ENCODE data around the gene FOXA1. TPM values are rescaled to one million over a fixed set of nuclear protein-coding genes. Genes with fewer than 3 reads are reported as not detected.

The FOXA1 gene
- total RNA-seq (0.09 TPM), polyA plus RNA-seq (0.11 TPM)
- long read RNA-seq, donor 1, result 0 reads
- long read RNA-seq, donor 2, result 0 reads
- long read RNA-seq, donor 3, result 0 reads
- long read RNA-seq, donor 4, result 0 reads
- long read RNA-seq, donor 5, result 0 reads
- long read RNA-seq, donor 6, result 0 reads
- long read RNA-seq, donor 7, result 0 reads
- long read RNA-seq, donor 8, result 0 reads
- long read RNA-seq, donor 9, result 0 reads
- long read RNA-seq, donor 10, result 0 reads

GRCh38 chr14:37594971-37595808, at the start of gene FOXA1, which contains the start of gene TTC6:
Gene FOXA1 (minus strand): TSS chr14:37595249. CDS start chr14:37594972, 277 bp downstream.
Gene TTC6 (plus strand): TSS chr14:37595629. CDS start chr14:37622065, 26,436 bp downstream.
- H3K4me3 ChIP-seq (ENCODE audit: low read length in 2 of 2), result peak within 1 kb of the TSS in 1 of 2 donors; percentile 34
- H3K9me3 ChIP-seq (ENCODE audit: control insufficient read depth in 2 of 2, insufficient read depth in 1 of 2, low read length in 1 of 2), result peaks cover 10 to 12% of the 10 kb centered on the region in 2 donors
- no peak within 1 kb of the TSS for H3K27ac ChIP-seq (ENCODE audit: low read depth in 1 of 2, low read length in 1 of 2)
- H3K4me1 ChIP-seq (ENCODE audit: control insufficient read depth in 2 of 2, insufficient read depth in 2 of 2, low read length in 2 of 2), result no peaks in the 10 kb centered on the region
- peaks cover 89 to 97% of the 10 kb centered on the region in 2 donors for H3K27me3 ChIP-seq (ENCODE audit: control insufficient read depth in 2 of 2, insufficient read depth in 1 of 2, low read length in 1 of 2)
- no peaks in the 10 kb centered on the region for H3K36me3 ChIP-seq (ENCODE audit: control insufficient read depth in 2 of 2, insufficient read depth in 2 of 2, low read length in 1 of 2)
- DNase-seq (ENCODE audit: low read depth in 6 of 9, low spot score in 9 of 9), result peak in 1 of 9 donors; percentile 10
- 2% methylated on average over 92 of the region's 92 CpGs for WGBS

- WGBS, result 86% methylated on average over 4 of the region's 4 CpGs
- no peak overlapping the region for H3K4me3 ChIP-seq (ENCODE audit: low read length in 2 of 2)
Observed at GRCh38 chr14:37643701-37644100, 48.7 kb upstream of the FOXA1 start.

GRCh38 chr14:37642125-37642524, 47.1 kb upstream of the FOXA1 start:
- DNase-seq (ENCODE audit: low read depth in 6 of 9, low spot score in 9 of 9), result no peak
- no peaks in the 10 kb centered on the region for H3K4me1 ChIP-seq (ENCODE audit: control insufficient read depth in 2 of 2, insufficient read depth in 2 of 2, low read length in 2 of 2)
- no peaks in the 10 kb centered on the region for H3K27me3 ChIP-seq (ENCODE audit: control insufficient read depth in 2 of 2, insufficient read depth in 1 of 2, low read length in 1 of 2)
- H3K27ac ChIP-seq (ENCODE audit: low read depth in 1 of 2, low read length in 1 of 2), result no peak overlapping the region
- no peaks in the 10 kb centered on the region for H3K36me3 ChIP-seq (ENCODE audit: control insufficient read depth in 2 of 2, insufficient read depth in 2 of 2, low read length in 1 of 2)
- 87% methylated on average over 3 of the region's 3 CpGs for WGBS
- H3K9me3 ChIP-seq (ENCODE audit: control insufficient read depth in 2 of 2, insufficient read depth in 1 of 2, low read length in 1 of 2), result no peaks in the 10 kb centered on the region
- H3K4me3 ChIP-seq (ENCODE audit: low read length in 2 of 2), result no peak overlapping the region

More at GRCh38 chr14:37643701-37644100, 48.7 kb upstream of the FOXA1 start:
- DNase-seq (ENCODE audit: low read depth in 6 of 9, low spot score in 9 of 9), result no peak
- H3K36me3 ChIP-seq (ENCODE audit: control insufficient read depth in 2 of 2, insufficient read depth in 2 of 2, low read length in 1 of 2), result no peaks in the 10 kb centered on the region
- no peaks in the 10 kb centered on the region for H3K9me3 ChIP-seq (ENCODE audit: control insufficient read depth in 2 of 2, insufficient read depth in 1 of 2, low read length in 1 of 2)
- no peaks in the 10 kb centered on the region for H3K4me1 ChIP-seq (ENCODE audit: control insufficient read depth in 2 of 2, insufficient read depth in 2 of 2, low read length in 2 of 2)
- no peaks in the 10 kb centered on the region for H3K27me3 ChIP-seq (ENCODE audit: control insufficient read depth in 2 of 2, insufficient read depth in 1 of 2, low read length in 1 of 2)
- H3K27ac ChIP-seq (ENCODE audit: low read depth in 1 of 2, low read length in 1 of 2), result no peak overlapping the region

- no peak for DNase-seq (ENCODE audit: low read depth in 6 of 9, low spot score in 9 of 9)
- H3K27ac ChIP-seq (ENCODE audit: low read depth in 1 of 2, low read length in 1 of 2), result no peak overlapping the region
- no peaks in the 10 kb centered on the region for H3K4me1 ChIP-seq (ENCODE audit: control insufficient read depth in 2 of 2, insufficient read depth in 2 of 2, low read length in 2 of 2)
- H3K27me3 ChIP-seq (ENCODE audit: control insufficient read depth in 2 of 2, insufficient read depth in 1 of 2, low read length in 1 of 2), result no peaks in the 10 kb centered on the region
- WGBS, result 99% methylated on average over 1 of the region's 1 CpG
- H3K4me3 ChIP-seq (ENCODE audit: low read length in 2 of 2), result no peak overlapping the region
- no peaks in the 10 kb centered on the region for H3K36me3 ChIP-seq (ENCODE audit: control insufficient read depth in 2 of 2, insufficient read depth in 2 of 2, low read length in 1 of 2)
- H3K9me3 ChIP-seq (ENCODE audit: control insufficient read depth in 2 of 2, insufficient read depth in 1 of 2, low read length in 1 of 2), result no peaks in the 10 kb centered on the region
Observed at GRCh38 chr14:37641117-37641516, 46.1 kb upstream of the FOXA1 start.

- no peak for DNase-seq (ENCODE audit: low read depth in 6 of 9, low spot score in 9 of 9)
- Histone ChIP-seq H3K36me3 (ENCODE audit: control insufficient read depth in 2 of 2, insufficient read depth in 2 of 2, low read length in 1 of 2) (no peaks in the 10 kb centered on the region), H3K27ac (ENCODE audit: low read depth in 1 of 2, low read length in 1 of 2) (no peak overlapping the region), H3K4me1 (ENCODE audit: control insufficient read depth in 2 of 2, insufficient read depth in 2 of 2, low read length in 2 of 2) (no peaks in the 10 kb centered on the region), H3K27me3 (ENCODE audit: control insufficient read depth in 2 of 2, insufficient read depth in 1 of 2, low read length in 1 of 2) (no peaks in the 10 kb centered on the region), H3K9me3 (ENCODE audit: control insufficient read depth in 2 of 2, insufficient read depth in 1 of 2, low read length in 1 of 2) (no peaks in the 10 kb centered on the region), H3K4me3 (ENCODE audit: low read length in 2 of 2) (no peak overlapping the region)
- WGBS, result 88% methylated on average over 2 of the region's 2 CpGs
Observed at GRCh38 chr14:37638599-37638998, 43.5 kb upstream of the FOXA1 start.

GRCh38 chr14:37637341-37637740, 42.3 kb upstream of the FOXA1 start:
- H3K9me3 ChIP-seq (ENCODE audit: control insufficient read depth in 2 of 2, insufficient read depth in 1 of 2, low read length in 1 of 2), result no peaks in the 10 kb centered on the region
- no peak for DNase-seq (ENCODE audit: low read depth in 6 of 9, low spot score in 9 of 9)
- H3K27me3 ChIP-seq (ENCODE audit: control insufficient read depth in 2 of 2, insufficient read depth in 1 of 2, low read length in 1 of 2), result no peaks in the 10 kb centered on the region
- H3K4me1 ChIP-seq (ENCODE audit: control insufficient read depth in 2 of 2, insufficient read depth in 2 of 2, low read length in 2 of 2), result no peaks in the 10 kb centered on the region
- 79% methylated on average over 4 of the region's 4 CpGs for WGBS
- H3K4me3 ChIP-seq (ENCODE audit: low read length in 2 of 2), result no peak overlapping the region
- H3K27ac ChIP-seq (ENCODE audit: low read depth in 1 of 2, low read length in 1 of 2), result no peak overlapping the region
- H3K36me3 ChIP-seq (ENCODE audit: control insufficient read depth in 2 of 2, insufficient read depth in 2 of 2, low read length in 1 of 2), result no peaks in the 10 kb centered on the region

GRCh38 chr14:37625597-37626595, 30.8 kb upstream of the FOXA1 start:
- Histone ChIP-seq H3K27ac (ENCODE audit: low read depth in 1 of 2, low read length in 1 of 2) (no peak overlapping the region), H3K4me1 (ENCODE audit: control insufficient read depth in 2 of 2, insufficient read depth in 2 of 2, low read length in 2 of 2) (no peaks in the 10 kb centered on the region), H3K4me3 (ENCODE audit: low read length in 2 of 2) (no peak overlapping the region), H3K27me3 (ENCODE audit: control insufficient read depth in 2 of 2, insufficient read depth in 1 of 2, low read length in 1 of 2) (peaks cover 6 to 21% of the 10 kb centered on the region in 2 donors), H3K9me3 (ENCODE audit: control insufficient read depth in 2 of 2, insufficient read depth in 1 of 2, low read length in 1 of 2) (no peaks in the 10 kb centered on the region), H3K36me3 (ENCODE audit: control insufficient read depth in 2 of 2, insufficient read depth in 2 of 2, low read length in 1 of 2) (no peaks in the 10 kb centered on the region)
- WGBS, result 80% methylated on average over 9 of the region's 9 CpGs
- no peak for DNase-seq (ENCODE audit: low read depth in 6 of 9, low spot score in 9 of 9)

- Histone ChIP-seq H3K27ac (ENCODE audit: low read depth in 1 of 2, low read length in 1 of 2) (no peak overlapping the region), H3K9me3 (ENCODE audit: control insufficient read depth in 2 of 2, insufficient read depth in 1 of 2, low read length in 1 of 2) (no peaks in the 10 kb centered on the region), H3K27me3 (ENCODE audit: control insufficient read depth in 2 of 2, insufficient read depth in 1 of 2, low read length in 1 of 2) (peaks cover 6 to 21% of the 10 kb centered on the region in 2 donors), H3K36me3 (ENCODE audit: control insufficient read depth in 2 of 2, insufficient read depth in 2 of 2, low read length in 1 of 2) (no peaks in the 10 kb centered on the region), H3K4me3 (ENCODE audit: low read length in 2 of 2) (no peak overlapping the region), H3K4me1 (ENCODE audit: control insufficient read depth in 2 of 2, insufficient read depth in 2 of 2, low read length in 2 of 2) (no peaks in the 10 kb centered on the region)
- DNase-seq (ENCODE audit: low read depth in 6 of 9, low spot score in 9 of 9), result no peak
- 91% methylated on average over 1 of the region's 1 CpG for WGBS
Observed at GRCh38 chr14:37623971-37624370, 28.9 kb upstream of the FOXA1 start.

Data from thymus (tissue), 14 donors.